ENCODE results near the gene ITPR3.

DNA sequence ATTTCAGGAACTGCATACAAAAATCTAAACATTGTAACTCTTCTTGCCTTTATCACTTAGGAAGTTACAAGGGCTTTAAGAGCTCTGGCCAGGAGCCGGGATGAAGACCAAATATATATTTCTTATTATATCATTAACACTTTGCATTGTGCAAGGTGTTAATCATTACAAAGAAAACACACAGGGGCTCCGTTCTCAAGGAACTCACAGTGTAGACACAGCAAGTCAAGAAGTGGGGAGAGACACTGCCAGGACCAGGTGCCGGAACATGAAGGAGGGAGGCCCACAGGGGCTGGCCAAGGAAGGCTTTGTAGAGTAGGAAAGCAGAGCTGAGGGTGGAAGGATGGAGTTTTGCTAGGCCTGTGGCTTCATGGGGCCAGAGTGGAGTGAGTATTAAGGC, 17.4 kb downstream of the ITPR3 start:
- TF ChIP-seq TAF1 (CRISPR knock-in tag; IDR thresholded peaks at IDR 0.05) = no peak
- no peak for TF ChIP-seq RNF2 (conservative IDR thresholded peaks at IDR 0.05; ENCODE audit: low read depth)
- no peak for TF ChIP-seq SPEN (CRISPR knock-in tag; IDR thresholded peaks at IDR 0.05; ENCODE audit: low read depth)
- TF ChIP-seq, protein P1, sequence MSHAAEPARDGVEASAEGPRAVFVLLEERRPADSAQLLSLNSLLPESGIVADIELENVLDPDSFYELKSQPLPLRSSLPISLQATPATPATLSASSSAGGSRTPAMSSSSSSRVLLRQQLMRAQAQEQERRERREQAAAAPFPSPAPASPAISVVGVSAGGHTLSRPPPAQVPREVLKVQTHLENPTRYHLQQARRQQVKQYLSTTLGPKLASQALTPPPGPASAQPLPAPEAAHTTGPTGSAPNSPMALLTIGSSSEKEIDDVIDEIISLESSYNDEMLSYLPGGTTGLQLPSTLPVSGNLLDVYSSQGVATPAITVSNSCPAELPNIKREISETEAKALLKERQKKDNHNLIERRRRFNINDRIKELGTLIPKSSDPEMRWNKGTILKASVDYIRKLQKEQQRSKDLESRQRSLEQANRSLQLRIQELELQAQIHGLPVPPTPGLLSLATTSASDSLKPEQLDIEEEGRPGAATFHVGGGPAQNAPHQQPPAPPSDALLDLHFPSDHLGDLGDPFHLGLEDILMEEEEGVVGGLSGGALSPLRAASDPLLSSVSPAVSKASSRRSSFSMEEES (CRISPR knock-in tag; IDR thresholded peaks at IDR 0.05) = no peak
- TF ChIP-seq, protein P2, sequence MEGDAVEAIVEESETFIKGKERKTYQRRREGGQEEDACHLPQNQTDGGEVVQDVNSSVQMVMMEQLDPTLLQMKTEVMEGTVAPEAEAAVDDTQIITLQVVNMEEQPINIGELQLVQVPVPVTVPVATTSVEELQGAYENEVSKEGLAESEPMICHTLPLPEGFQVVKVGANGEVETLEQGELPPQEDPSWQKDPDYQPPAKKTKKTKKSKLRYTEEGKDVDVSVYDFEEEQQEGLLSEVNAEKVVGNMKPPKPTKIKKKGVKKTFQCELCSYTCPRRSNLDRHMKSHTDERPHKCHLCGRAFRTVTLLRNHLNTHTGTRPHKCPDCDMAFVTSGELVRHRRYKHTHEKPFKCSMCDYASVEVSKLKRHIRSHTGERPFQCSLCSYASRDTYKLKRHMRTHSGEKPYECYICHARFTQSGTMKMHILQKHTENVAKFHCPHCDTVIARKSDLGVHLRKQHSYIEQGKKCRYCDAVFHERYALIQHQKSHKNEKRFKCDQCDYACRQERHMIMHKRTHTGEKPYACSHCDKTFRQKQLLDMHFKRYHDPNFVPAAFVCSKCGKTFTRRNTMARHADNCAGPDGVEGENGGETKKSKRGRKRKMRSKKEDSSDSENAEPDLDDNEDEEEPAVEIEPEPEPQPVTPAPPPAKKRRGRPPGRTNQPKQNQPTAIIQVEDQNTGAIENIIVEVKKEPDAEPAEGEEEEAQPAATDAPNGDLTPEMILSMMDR (CRISPR knock-in tag; IDR thresholded peaks at IDR 0.05) = no peak
- no peak for TF ChIP-seq ZBTB8A (CRISPR knock-in tag; IDR thresholded peaks at IDR 0.05; ENCODE audit: borderline replicate concordance, low read depth)
- TF ChIP-seq JUNB (CRISPR knock-in tag; IDR thresholded peaks at IDR 0.05; ENCODE audit: borderline replicate concordance) = no peak
- no peak for TF ChIP-seq ZFP1 (CRISPR knock-in tag; IDR thresholded peaks at IDR 0.05)
- TF ChIP-seq CBFB (CRISPR knock-in tag; IDR thresholded peaks at IDR 0.05) = no peak

Measured in HepG2 (cell line).